ENCODE measurements around the gene MGAT5.
"Not testable (repeated sequence)": the region's sequence is repeated elsewhere in the genome, so short reads cannot be mapped to it uniquely, and the experiment has no call there.

The MGAT5 gene

DNA sequence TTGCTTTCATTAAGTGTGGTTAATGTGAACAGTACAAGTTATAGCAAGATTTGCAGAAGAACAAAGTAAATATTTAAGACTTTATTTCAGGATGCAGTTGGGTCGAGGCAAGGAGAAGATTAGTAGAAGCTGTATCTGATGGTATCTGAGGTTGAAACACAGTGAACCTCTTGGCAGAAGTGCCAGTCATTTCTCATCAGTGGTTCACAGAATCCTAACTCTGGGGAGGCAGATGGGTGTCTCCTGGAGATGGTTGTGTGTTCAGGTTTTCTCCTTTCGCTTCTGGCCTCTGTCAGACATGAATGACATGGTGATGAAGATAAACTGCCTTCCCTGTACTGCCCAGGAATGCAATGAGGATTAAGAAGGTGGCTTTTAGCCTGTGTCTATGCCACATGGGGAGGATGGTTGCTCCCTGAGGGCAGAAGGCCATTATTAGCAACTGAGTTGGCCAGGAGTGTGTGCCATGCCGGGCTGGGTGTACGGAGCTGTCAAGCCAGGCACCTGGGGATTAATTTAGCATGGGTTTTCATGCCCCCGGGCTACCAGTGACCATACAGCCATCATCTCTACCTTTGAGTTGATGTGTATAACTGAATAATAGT is 28.0 kb downstream of the MGAT5 start:
- no peak for DNase-seq

DNA sequence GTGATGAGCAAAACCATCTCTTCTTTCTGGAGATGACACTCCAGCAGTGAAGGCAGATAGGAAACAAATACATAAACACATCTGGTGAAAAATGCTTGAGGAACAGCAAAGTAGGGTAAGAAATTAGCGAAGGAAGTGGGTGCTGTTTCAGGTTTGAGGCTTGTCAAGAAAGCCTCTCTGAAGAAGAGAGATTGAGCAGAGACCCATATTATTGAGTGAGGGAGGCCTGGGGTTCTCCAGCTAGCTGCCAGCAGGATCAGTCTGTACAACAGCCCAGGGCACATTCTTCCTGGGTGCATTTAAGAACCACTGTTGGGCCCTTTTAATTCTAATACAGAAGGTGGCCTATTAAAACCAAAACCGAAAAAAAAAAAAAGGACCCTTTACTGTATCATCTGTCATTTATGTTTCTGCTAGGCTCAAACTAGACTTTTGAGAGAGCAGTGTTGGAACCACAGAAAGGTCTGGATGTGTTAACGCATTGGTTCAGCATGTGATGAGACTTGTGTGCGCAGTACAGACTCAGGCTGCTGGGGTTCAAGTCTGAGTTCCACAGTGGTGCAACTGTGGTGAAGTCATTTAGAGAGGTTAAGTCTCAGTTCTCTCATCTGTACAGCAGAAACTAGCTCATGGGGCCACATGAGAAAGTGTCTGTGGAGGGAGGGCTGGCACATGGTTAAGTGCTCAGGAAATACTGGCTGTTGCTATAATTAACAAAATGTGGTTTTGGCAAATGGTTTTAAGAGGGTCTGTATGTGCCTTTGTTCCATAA is 28.9 kb downstream of the MGAT5 start:
- DNase-seq = no peak

- DNase-seq = no peak
Measured at GRCh38 chr2:134283661-134284060, 29.8 kb downstream of the MGAT5 start.

GRCh38 chr2:134284119-134284670 is 30.3 kb downstream of the MGAT5 start:
- DNase-seq = no peak

GRCh38 chr2:134287323-134287722 is 33.5 kb downstream of the MGAT5 start:
- no peak for DNase-seq

GRCh38 chr2:134288814-134289213 is 34.9 kb downstream of the MGAT5 start:
- no peak for DNase-seq

DNA sequence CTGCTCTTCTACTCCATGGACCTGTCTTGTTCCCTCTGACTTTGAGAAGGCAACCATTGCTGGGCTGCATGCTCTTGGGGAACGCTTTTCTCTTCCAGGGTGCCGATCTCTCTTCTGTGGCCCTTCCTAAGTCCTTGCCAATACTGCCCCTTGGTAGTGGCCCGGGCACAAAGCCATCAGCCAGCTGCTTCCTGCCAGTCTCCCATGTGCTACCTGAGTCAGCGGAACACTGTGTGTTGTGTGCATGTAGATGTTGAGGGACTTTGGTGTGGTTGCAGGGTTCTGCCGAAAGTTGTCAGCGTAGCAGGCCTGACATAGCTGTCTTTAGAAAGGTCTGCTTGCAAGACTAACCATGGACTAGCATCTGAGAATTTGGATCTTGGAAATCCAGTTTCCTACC is 35.4 kb downstream of the MGAT5 start:
- DNase-seq = no peak

GRCh38 chr2:134290358-134290757 is 36.5 kb downstream of the MGAT5 start:
- no peak for DNase-seq

DNA sequence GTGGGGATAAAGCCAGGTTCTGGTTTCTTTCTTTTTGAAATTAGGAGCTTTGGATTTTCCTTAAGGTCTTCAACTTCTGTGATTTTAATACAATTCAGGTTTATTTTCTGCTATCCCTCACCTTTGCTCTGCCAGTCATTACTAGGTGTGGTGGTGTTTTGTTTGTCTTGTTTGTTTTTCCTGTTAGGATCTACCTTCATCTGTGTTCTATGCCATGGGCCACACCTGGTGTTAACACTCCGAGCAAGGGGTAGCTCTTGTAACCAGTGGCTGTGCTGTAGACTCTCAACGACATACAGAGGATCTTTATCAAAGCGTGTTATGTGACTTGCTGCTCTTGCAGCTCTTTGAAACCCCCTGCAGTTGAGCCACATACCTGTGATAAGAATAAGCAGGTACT is 38.6 kb downstream of the MGAT5 start:
- DNase-seq = no peak

DNA sequence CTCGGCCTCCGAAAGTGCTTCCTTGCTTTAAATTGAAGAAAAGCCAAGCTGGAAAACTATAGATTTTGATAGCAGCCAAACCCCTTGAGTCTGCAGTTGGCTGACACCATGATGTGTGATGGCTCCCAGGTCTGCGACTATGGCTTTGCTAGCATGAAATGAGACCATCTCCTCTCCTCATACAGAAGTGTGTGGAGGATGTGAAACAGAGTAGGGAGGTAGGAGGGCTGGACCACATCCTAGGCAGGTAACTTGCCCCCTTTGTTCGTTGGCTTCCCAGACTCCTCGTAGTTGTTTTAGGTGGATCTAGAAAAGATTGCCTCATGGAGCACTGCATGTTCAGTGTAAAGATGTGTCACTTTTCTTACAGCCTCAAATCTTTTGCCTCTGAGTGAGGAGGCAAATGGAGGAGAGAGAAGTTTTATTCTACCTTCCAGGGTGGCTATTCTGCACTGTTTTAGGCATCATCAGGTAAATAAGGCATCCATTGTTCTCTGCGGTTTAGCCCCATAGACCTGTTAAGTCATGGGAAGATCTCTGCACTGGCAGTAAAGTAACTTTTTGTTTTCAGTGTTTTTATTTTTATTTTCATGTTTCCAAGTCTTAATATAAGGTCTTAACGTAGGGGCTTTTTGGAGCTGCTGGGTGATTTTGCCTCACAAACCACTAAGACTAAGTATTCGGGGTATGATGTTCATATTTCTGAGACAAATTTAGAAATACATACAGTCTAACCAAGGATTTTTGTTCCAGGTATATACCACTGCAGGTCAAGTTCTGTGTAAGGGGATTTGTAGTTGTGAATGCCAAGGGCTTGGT is 40.1 kb downstream of the MGAT5 start:
- no peak for DNase-seq

- DNase-seq = not testable (repeated sequence)
Measured at GRCh38 chr2:134294598-134294997, 40.7 kb downstream of the MGAT5 start.

GRCh38 chr2:134295441-134295840 is 41.6 kb downstream of the MGAT5 start:
- no peak for DNase-seq

- DNase-seq = no peak
Measured at GRCh38 chr2:134296301-134296700, 42.4 kb downstream of the MGAT5 start.

DNA sequence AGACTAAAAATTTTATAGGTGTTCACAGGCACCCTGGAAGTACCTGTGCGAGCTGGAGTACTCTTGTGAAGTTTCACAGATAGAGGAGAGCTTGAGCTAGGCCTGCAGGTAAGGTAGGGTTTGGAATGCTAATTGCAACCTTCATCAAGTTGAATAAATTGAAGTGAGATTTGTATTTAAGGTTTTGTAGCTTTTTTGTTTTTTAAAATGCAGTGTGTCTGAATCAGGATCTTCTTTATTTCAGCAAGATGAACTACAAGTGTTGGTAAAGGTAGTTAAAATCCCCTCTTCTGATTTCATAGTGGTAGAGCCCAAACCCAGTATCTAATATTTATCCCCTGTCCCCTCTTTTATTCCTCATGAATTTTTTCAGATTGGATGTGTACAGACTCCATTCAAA is 45.5 kb downstream of the MGAT5 start:
- no peak for DNase-seq

DNA sequence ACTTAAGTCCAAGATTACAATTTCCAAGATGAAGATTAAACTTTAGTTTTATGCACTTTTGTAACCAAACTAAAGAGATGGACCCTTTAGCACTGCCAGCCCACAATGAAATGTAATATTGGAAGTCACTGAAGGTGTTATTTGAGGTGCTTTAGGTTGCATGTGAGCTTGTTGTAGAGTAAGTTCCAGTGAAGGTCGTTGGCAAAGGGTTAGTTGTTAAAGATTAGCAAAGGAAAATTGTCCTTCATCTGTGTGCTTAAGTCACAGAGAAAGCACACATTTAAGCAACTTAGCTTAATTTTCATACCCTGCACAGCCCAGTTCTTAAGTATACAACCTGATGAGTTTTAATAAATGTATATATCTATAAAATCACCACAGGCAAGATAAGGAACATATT is 46.7 kb downstream of the MGAT5 start:
- DNase-seq = no peak

DNA sequence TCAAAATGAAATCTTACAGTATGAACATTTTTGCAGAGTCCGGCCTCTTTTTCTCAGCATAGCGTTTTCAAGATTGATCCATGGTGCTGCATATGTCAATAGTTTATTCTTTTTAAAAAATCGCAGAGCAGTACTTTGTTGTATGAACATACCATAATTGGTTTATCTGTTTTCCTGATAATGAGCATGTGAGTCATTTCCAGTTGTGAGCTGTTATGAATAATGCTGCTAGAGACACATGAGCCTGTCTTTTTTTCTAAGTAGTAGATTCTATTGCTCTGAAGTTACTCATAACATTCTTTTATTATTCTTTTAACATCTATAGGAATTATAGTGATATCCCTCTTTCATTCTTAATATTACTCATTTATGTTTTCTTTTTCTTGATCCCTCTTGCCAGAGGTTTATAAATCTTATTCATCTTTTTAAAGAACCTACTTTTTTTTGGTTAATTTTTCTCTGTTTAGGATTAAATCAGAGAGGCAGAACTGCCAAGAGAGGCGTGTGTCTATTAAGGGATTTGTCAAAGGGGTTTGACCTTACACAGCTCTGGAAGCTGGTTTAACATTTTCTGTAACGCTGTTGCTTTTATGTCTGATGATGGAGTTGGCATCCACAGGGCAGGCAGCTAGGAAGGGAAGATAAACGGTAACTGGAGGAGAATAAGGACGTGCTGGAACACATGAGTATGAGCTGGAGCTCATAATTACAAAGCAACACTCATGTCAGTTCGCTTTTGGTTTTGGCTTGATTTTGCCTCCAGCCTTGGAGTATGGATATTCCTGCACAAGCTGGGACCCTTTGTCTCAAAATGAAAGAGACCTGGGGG is 47.4 kb downstream of the MGAT5 start:
- DNase-seq = peak; percentile 57

GRCh38 chr2:134301928-134302260 is 48.0 kb downstream of the MGAT5 start:
- DNase-seq = peak; percentile 28

DNA sequence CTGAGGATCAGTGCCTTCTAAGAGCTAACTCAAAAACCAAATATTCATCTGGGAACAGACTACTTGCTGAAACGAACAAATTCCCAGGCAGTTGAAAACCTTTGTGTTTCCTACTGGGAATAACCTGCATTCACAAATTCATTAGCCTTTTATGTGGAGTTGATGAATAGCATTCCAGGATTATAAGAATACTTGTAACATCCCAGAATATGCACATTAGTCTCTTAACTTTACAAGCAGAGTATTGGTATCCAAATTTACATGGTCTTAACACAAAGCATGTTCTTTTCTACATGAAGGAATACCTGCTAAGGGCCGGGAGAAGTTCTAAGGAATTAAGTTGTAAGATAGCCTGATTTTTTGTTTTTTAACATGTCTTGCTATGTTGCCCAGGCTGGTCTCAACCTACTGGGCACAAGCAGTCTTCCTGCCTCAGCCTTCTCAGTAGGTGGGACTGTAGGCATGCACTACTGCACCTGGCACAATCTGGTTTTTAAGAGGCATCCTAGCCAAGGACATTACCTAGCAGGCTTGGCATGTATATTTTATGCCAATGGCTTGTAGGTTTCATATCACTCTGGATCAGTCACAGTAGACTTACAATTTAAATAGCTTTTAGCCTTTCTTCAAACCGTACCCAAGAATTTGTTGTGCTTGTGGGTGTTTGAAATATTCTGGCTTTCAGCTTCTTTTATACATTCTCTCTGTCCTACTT is 50.7 kb downstream of the MGAT5 start:
- DNase-seq = no peak

- DNase-seq = no peak
Measured at GRCh38 chr2:134305109-134305491, 51.2 kb downstream of the MGAT5 start.

DNA sequence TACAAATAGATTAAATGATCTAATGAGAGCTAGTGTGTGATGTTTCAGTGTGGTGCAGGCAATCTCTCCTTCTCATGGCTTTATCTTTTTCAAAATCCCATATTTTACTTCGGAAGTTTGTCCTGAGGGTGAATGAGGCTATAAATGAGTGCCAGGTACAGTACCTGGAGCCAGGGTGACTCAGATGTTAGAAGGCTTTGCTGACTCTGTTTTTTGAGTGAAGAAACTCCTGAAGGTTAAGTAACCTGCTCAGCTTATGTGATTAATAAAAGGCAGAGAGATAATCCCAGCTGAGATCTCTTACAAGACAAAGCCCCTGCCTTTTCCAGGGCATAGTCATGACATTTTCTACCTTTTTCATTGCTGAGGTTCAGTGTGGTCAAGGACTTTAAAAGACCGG is 52.6 kb downstream of the MGAT5 start:
- DNase-seq = no peak

DNA sequence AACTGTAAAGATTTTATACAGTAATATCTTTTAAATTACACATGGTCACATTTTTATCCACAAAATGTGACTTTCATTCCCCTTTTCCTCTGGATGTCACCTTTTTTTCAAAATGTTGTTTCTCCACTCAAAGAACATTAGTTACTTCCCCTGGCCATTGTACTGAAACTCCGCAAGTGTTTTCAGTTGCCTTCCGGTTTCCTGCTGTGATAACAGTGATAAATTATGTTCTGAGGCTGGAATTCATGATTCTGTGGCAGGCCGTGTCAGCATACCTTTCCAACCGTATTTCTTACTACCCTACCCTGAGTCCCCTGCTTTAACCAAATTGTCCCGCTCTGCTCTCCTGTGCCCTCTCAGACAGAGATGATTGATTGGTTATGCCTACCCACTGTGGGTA is 53.5 kb downstream of the MGAT5 start:
- no peak for DNase-seq
